Measurements from ENCODE around the gene SMIM34.
"Not testable (repeated sequence)": the region's sequence is repeated elsewhere in the genome, so short reads cannot be mapped to it uniquely, and the experiment has no call there.

SMIM34 gene

GRCh38 chr21:34423805-34424204 is at the start of gene SMIM34:
Gene SMIM34 (minus strand): TSS chr21:34423951. CDS start chr21:34423839, 112 bp downstream.
- not testable (repeated sequence) for ATAC-seq, DNase-seq

GRCh38 chr21:34467333-34467732 is 43.6 kb upstream of the SMIM34 start:
- not testable (repeated sequence) for ATAC-seq, DNase-seq

GRCh38 chr21:34459426-34459825 is 35.7 kb upstream of the SMIM34 start:
- DNase-seq, ATAC-seq: not testable (repeated sequence)

GRCh38 chr21:34458266-34458665 is 34.5 kb upstream of the SMIM34 start:
- ATAC-seq, DNase-seq: not testable (repeated sequence)

- not testable (repeated sequence) for ATAC-seq, DNase-seq
These were observed 32.4 kb upstream of the SMIM34 start for GRCh38 chr21:34456180-34456579.

- DNase-seq, ATAC-seq: not testable (repeated sequence)
These were observed 31.9 kb upstream of the SMIM34 start for GRCh38 chr21:34455628-34456027.

GRCh38 chr21:34447018-34447417 is 23.3 kb upstream of the SMIM34 start:
- not testable (repeated sequence) for DNase-seq, ATAC-seq

GRCh38 chr21:34443486-34443885 is 19.7 kb upstream of the SMIM34 start:
- not testable (repeated sequence) for DNase-seq
- peak; percentile 46 for ATAC-seq

GRCh38 chr21:34429710-34430109 is 6.0 kb upstream of the SMIM34 start:
- ATAC-seq, DNase-seq: not testable (repeated sequence)

- not testable (repeated sequence) for DNase-seq, ATAC-seq
These were observed 4.7 kb upstream of the SMIM34 start for GRCh38 chr21:34428441-34428840.

- ATAC-seq, DNase-seq: not testable (repeated sequence)
These were observed 3.6 kb upstream of the SMIM34 start for GRCh38 chr21:34427339-34427738.

GRCh38 chr21:34417448-34418077 is 6.2 kb downstream of the SMIM34 start:
- DNase-seq = not testable (repeated sequence)
- peak; percentile 76 for ATAC-seq

- ATAC-seq, DNase-seq: not testable (repeated sequence)
These were observed 16.5 kb downstream of the SMIM34 start for GRCh38 chr21:34407294-34407693.

GRCh38 chr21:34406676-34407075 is 17.1 kb downstream of the SMIM34 start:
- not testable (repeated sequence) for DNase-seq, ATAC-seq

- ATAC-seq = peak; percentile 73
These were observed 17.6 kb downstream of the SMIM34 start for GRCh38 chr21:34406102-34406501.

GRCh38 chr21:34405686-34406085 is 18.1 kb downstream of the SMIM34 start:
- ATAC-seq, DNase-seq: not testable (repeated sequence)

More at GRCh38 chr21:34406102-34406501, 17.6 kb downstream of the SMIM34 start:
- not testable (repeated sequence) for DNase-seq

- not testable (repeated sequence) for ATAC-seq
These were observed 19.0 kb downstream of the SMIM34 start for GRCh38 chr21:34404742-34405141.

GRCh38 chr21:34400522-34400921 is 23.2 kb downstream of the SMIM34 start:
- ATAC-seq = peak; percentile 69
- not testable (repeated sequence) for DNase-seq

More at GRCh38 chr21:34404742-34405141, 19.0 kb downstream of the SMIM34 start:
- DNase-seq = not testable (repeated sequence)

- not testable (repeated sequence) for DNase-seq
- peak; percentile 90 for ATAC-seq
These were observed 39.9 kb downstream of the SMIM34 start for GRCh38 chr21:34383724-34384415.

GRCh38 chr21:34383138-34383537 is 40.6 kb downstream of the SMIM34 start:
- not testable (repeated sequence) for ATAC-seq, DNase-seq

GRCh38 chr21:34375619-34375972 is 48.2 kb downstream of the SMIM34 start:
- DNase-seq = not testable (repeated sequence)
- peak; percentile 67 for ATAC-seq

GRCh38 chr21:34374940-34375618 is 48.7 kb downstream of the SMIM34 start, which contains the start of gene SMIM11:
Gene SMIM11 (plus strand): TSS chr21:34375507. CDS start chr21:34379505, 3,998 bp downstream.
- DNase-seq = not testable (repeated sequence)
- ATAC-seq = peak; percentile 97

Data from stimulated activated naive CD8-positive, alpha-beta T cell treated with anti-CD3 and anti-CD28 coated beads, Interleukin-15, Interleukin-2, amounts not matched to agents 100 U/mL and 50 U/mL, for 24 hours (primary cell).